GM21717 (cell line): ENCODE results near the gene MRFAP1L1.
"Not testable (repeated sequence)": the region's sequence is repeated elsewhere in the genome, so short reads cannot be mapped to it uniquely, and the experiment has no call there.

Experiments used
- ATAC-seq: cut with Tn5 transposase; IDR thresholded peaks from one replicate; pipeline ENCODE4 v1.9.1; 2021; ENCODE audit warnings: mild to moderate bottlenecking, moderate library complexity; ENCODE audit not compliant: unreplicated experiment

The MRFAP1L1 gene

DNA sequence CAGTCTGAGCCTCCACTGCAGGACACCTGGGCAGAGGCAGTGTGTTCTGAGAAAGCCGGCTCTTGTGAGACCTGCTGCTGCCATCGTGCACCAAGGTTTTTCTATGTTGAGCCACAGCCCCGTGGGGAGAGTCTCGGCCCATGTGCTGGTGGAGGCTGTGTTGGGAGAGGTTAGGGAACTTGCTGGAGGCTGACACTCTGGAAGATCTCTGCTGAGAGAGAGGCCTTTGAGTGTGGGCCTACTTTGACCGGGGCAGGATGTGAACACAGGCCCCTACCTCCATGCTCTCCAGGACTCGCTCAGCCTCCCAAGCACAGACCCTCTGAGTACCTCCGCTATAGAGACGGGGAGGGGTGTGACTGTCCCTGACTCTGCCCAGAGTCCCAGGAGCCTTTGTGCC lies 17.3 kb downstream of the MRFAP1L1 start:
- ATAC-seq: no peak

DNA sequence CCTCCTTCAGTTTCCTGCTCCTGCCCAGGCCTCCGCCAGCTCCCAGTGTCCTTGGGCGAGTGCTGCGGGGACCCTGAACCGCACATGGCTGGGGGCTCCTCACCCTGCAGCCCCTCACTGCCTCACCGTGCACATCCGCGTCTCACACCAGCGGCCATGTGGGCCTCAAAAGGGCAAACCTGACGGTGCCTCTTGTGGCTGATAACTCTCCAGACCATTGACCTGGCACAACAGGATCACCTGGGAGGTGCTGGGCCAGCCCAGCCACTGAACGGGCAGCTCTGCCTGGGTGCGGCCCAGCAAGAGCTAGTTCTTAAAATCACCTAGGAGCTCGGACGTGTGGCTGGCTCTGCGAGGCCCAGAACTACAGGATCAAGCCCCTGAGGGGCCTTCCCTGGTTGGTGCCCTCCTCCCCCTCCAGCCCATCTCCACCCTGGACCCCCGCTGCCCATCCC lies 20.1 kb downstream of the MRFAP1L1 start:
- no peak for ATAC-seq

- peak; percentile 77 for ATAC-seq
Observed at GRCh38 chr4:6688879-6689505, 20.7 kb downstream of the MRFAP1L1 start.

GRCh38 chr4:6687947-6688878 lies 21.5 kb downstream of the MRFAP1L1 start:
- ATAC-seq: no peak

DNA sequence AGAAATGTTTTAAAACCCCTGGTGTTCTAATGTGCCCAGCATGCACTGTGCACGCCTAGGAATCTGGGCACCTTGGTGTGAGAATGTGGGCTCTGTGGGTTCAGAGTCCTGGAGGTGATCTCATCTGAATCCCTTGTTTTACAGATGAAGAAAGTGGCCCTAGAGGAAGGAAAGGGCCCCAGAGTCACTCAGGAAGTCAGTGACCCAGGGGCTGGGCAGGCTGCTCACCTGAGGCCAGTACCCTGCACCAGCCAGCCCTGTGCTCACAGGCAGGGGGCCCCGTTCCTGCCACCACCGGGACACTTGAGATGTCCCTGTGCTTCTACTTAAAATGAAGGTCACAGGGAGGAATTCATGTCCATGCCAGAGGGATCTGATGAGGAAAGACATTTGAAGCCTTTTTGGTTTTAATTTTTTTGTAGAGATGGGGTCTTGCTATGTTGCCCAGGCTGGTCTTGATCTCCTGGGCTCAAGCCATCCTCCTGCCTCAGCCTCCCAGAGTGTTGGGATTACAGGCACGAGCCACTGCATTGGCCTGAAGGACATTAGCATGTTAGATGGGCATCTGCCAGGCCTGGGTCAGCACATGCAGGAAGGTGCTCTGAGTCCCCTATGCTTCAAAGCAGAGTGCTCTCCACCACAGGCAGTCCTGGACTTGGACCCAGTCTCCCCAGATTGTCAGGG lies 23.4 kb downstream of the MRFAP1L1 start:
- ATAC-seq: no peak

DNA sequence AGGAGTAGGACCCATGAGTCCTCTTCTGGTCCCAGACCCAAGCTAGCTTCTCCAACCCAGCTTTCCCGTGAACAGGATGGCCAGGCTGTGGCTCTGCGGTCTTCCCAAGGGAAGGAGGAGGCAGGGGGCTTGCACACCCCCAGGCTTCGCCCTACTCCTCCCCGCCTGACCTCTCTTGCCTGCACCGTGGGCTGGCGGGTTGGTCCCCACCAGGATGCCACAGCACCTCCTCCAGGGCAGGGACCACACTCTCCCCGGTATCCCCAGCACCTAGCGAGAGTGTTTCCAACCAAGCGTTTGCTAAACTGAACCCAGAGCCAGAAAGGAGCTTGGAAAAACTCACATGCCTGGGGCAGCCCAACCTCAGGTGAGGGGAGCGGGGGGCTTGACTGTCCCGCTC lies 25.0 kb downstream of the MRFAP1L1 start:
- ATAC-seq: no peak

DNA sequence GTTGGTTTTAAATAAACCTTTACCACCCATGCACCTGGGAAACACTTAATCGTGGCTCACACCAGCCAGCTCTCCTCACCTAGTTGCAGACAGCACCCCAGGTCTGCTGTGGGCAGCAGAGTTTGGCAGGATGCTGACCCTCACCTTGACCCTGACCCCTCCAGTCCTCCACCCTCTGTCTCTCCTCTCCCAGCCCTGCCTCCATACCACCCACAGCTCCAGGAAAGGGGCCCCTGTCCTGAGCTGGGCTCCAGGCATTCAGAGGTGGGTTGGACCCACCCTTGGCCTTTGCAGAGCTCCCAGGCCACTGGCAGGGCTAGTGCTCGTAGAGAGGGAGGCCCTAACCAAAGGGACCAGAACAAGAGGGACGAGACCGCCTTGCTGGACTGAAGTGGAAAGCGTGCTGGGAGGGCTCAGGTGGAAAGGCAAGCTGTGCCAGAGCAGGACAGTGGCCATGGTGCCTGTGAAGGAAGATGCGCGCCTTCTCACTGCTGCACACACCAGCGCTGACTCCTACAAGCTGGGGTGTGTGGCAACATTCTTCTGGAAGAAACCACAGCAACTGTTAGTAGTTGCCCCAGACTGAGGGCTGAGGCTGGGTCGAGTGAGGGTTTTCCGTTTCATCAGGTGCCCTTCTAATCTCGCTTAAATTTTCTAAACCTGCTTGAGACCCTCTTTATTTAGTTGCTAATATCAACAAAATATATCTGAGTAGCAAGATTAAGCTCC lies 26.6 kb downstream of the MRFAP1L1 start:
- no peak for ATAC-seq

DNA sequence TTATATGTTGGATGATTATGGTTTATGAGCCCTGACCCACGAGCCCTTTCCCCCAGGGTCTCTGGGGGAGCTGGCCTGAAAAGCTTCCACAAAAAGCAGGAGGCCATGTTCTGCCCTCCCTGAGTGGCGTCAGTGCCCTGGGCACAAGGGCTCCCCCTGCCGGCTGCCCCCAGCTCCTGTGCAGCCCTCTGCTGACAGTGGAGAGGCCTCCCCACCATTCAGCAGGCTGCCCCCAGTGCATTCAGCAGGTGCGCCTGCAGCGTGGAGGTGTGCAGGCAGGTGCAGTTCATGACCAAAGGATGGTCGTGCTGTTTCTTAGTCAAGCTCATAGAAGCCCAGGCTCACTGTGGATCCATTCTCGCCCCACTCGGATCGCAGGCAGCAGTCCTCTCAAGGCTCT lies 28.5 kb downstream of the MRFAP1L1 start:
- no peak for ATAC-seq

DNA sequence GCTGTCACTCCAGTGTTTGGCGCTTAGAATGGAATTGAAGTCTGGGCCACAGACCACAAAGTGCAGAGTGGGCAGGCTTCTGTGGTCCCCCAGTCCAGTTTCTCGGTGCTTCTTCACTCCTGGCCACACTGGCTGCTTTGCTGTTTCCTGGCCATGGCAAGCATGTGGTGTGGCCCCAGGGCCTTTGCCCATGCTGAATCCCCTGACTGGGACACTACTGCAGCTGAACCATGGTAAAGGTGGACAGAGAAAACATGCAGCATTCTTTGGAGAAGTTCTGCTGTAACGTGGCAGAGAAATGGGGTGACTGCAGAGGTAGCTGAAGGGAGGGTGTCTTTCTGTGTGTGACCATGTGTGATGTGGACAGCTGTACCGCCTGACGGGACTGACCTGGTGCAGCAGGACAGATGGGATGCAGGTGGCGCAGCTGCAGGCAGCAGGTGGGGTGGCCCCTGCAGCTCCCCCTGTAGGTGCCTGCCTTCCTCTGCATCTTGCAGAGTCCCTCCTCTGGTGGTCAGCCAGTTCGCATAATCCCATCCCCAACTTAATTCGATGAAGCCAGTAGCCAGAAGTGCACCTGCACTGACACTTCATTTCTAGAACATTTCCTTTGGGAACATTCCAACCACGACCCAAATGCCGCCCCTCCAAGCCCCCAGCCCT lies 29.2 kb downstream of the MRFAP1L1 start:
- ATAC-seq: no peak

DNA sequence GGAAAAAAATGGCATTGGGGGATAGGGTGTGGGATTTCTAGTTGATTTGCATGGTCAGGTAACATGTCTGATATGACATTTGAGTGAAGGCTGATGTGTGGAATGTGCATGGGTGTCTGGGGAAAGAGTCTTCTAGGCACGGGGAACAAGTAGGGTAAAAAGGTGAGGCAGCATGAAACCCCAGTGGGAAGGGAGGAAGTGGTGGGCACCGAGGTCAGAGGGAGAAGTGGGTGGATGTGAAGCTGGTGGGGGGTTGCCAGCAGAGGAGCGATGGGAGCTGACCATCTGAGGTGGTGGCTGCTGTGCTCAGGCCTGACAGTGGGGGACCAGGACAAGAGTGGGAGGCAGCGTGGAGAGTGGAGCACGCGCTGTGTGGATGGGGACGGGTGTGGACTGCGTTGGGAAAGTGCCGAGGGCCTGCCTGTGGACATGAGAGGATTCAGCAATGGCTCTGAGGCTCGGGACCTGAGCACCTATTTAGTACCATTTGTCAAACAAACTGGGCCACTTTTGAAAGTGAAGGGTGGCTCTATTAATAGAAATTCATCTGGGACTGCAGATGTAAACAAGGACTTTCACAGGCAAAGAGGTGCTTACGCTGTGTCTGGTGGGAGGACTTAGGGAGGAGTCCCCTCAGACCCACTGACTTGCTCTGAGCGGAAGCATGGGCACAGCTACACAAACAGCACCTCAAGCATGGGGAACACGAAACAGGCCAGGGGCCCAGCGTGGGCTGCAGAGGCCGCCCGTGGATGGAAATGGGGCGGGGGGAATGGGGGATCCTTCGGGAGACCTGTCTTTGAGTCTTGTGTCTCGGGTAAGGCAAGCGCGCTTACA lies 32.7 kb downstream of the MRFAP1L1 start:
- no peak for ATAC-seq

DNA sequence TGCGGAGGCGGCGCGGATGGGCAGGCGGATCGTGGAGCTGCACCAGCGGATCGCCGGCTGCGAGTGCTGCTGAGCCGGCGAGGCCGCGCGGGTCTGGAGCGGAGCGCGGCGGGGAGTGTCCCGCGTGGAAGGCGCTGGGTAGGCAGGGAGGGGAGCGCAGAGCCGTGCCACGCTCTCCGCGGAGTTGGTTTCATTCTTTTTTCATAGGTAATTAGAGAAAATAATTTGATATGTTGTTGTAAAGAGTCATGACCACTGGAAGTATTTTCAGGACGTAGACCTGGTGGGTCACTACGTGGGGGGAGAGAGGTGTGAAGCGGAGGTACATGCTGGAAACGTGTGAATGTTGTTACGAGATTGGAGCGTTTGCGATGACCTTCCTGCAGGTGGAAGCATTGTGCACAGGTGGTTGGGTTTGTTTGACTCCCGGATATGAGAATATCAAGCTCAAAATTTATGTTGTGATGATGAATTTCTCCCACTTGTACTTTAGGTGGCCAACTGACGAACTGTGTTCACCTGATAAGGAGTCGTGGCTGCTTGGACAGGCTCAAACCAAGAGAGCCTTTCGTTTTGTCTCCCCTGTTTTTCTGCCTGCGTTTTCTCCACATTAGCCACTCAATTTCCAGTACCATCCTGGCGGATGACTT lies 35.0 kb downstream of the MRFAP1L1 start:
- ATAC-seq: peak; percentile 27

GRCh38 chr4:6673660-6674499 lies 35.8 kb downstream of the MRFAP1L1 start:
- ATAC-seq: peak; percentile 69

GRCh38 chr4:6673191-6673659 lies 36.4 kb downstream of the MRFAP1L1 start:
- ATAC-seq: not testable (repeated sequence)

GRCh38 chr4:6672541-6673190 lies 37.0 kb downstream of the MRFAP1L1 start:
- ATAC-seq: not testable (repeated sequence)

GRCh38 chr4:6672131-6672530 lies 37.5 kb downstream of the MRFAP1L1 start:
- no peak for ATAC-seq

DNA sequence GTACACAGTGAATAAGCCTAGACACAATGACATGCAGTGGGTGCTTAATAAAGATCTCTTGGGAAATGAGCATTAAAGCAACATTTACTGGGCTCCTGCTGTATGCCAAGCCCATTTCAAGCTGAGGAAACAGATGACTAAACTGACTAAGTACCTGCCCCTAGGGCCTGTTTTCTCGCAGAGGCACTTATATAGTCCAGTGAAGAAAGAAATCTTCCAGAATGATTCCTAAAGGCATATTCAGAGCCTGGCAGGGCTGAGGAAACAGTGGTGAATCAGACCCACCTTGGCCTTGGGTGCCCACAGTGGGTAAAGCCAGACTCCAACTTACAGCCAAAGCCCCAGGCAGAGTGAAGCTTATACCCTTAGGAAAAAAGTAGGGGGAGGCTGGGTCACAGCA lies 38.0 kb downstream of the MRFAP1L1 start:
- no peak for ATAC-seq

DNA sequence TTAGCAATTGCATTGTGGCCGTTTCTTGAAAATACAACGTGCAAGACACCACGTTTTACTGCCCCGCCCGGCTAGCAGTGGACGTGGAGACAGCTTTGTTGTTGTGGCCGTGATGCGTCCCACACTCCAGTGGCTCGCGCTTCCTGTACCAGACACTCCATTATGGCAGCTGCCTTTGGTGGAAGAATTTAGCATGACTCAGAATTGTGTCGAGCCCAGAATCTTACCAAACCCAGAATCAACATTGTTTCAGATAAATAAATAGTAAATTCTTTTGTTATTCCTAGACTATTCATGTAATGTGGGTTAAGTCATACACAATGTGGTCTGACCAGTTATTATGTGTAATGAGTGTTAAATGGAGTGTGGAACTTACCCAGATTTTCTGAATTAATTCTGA lies 41.3 kb downstream of the MRFAP1L1 start:
- no peak for ATAC-seq

- no peak for ATAC-seq
Observed at GRCh38 chr4:6665320-6665654, 44.4 kb downstream of the MRFAP1L1 start.
